K562 (cell line): ENCODE results near the gene CATSPER4. TPM values are rescaled to one million over a fixed set of nuclear protein-coding genes. Genes with fewer than 3 reads are reported as not detected.

Experiments used
- CXXC5 ChIP-seq: fragments of 250-450 bp; sonication (Bioruptor Pico); IDR thresholded peaks from 2 replicates; pipeline ENCODE4 v1.8.0; 2022; ENCODE audit warnings: inconsistent platforms, mild to moderate bottlenecking, moderate library complexity
- ELK1 ChIP-seq: sonication (generic); formaldehyde crosslinking; IDR thresholded peaks from 2 replicates; pipeline ENCODE4 v1.8.1; 2022; ENCODE audit warnings: missing genetic modification reagents
- HMG20B ChIP-seq: fragments of 250-450 bp; sonication (Bioruptor Pico); IDR thresholded peaks from 2 replicates; pipeline ENCODE4 v1.5.0; 2021; ENCODE audit warnings: mild to moderate bottlenecking
- MEF2A ChIP-seq: IDR thresholded peaks from 2 replicates; pipeline ENCODE4 v1.6.1; 2011; ENCODE audit warnings: low read depth, mild to moderate bottlenecking, low read length, moderate library complexity; ENCODE audit not compliant: control insufficient read depth
- REST ChIP-seq, 2 experiments: fragments of 450-650 bp; formaldehyde crosslinking in 1 of 2; IDR thresholded peaks; 2 replicates each; pipeline versions ENCODE4 v1.4.0 to v1.6.1; 2014 to 2020; ENCODE audit warnings: mild to moderate bottlenecking in 2 of 2, borderline replicate concordance in 1 of 2, low read depth in 1 of 2
- STAT6 ChIP-seq: sonication (generic); formaldehyde crosslinking; IDR thresholded peaks from 2 replicates; pipeline ENCODE4 v1.8.1; 2023; ENCODE audit warnings: mild to moderate bottlenecking, missing genetic modification reagents
- TAF9B ChIP-seq: fragments of 450-650 bp; IDR thresholded peaks from 2 replicates; pipeline ENCODE4 v1.6.1; 2018; ENCODE audit warnings: mild to moderate bottlenecking; ENCODE audit not compliant: partially characterized antibody
- TGIF2 ChIP-seq: sonication (generic); formaldehyde crosslinking; IDR thresholded peaks from 2 replicates; pipeline ENCODE4 v1.8.1; 2022; ENCODE audit warnings: mild to moderate bottlenecking, missing genetic modification reagents, moderate library complexity
- TRIM24 ChIP-seq, 2 experiments: fragments of 450-650 bp; IDR thresholded peaks; 2 replicates each; pipeline ENCODE4 v1.6.1; 2016
- ZNF23 ChIP-seq: fragments of 250-450 bp; sonication (Bioruptor Pico); IDR thresholded peaks from 2 replicates; pipeline ENCODE4 v1.4.0; 2020; ENCODE audit warnings: mild to moderate bottlenecking
- ZNF24 ChIP-seq: fragments of 450-650 bp; IDR thresholded peaks from 2 replicates; pipeline ENCODE4 v1.6.1; 2016
- ZNF253 ChIP-seq: fragments of 250-450 bp; sonication (Bioruptor Pico); conservative IDR thresholded peaks from 2 replicates; pipeline ENCODE4 v1.6.1; 2021; ENCODE audit warnings: mild to moderate bottlenecking
- ZNF395 ChIP-seq: fragments of 200-800 bp; sonication (Bioruptor generic); IDR thresholded peaks from 2 replicates; pipeline ENCODE4 v1.6.1; 2017; ENCODE audit warnings: missing genetic modification characterization, missing compliant biosample characterization
- ZNF586 ChIP-seq: fragments of 450-650 bp; formaldehyde crosslinking; conservative IDR thresholded peaks from 2 replicates; pipeline ENCODE4 v1.4.0; 2020; ENCODE audit warnings: mild to moderate bottlenecking, moderate library complexity
- polyA plus RNA-seq, 8 experiments: library from polyadenylated mRNA; depleted of rRNA in 4 of 8; stranded (reverse) in 5 of 8; unstranded in 3 of 8; fragments of >200 nt; fragmentation: Nextera tagmentation in 2 of 8; fragmentation: Illumina TruSeq in 1 of 8; extraction: Ambion mirVana in 2 of 8; extraction: Trizol in 1 of 8; gene quantifications; 2 replicates each; pipeline versions ENCODE4 v1.2.1 to v1.2.3, GENCODE V29; 2011 to 2014; ENCODE audit warnings: inconsistent platforms in 1 of 8, missing spikeins in 1 of 8
- total RNA-seq, 7 experiments: library from RNA; depleted of rRNA in 6 of 7; stranded (reverse); fragments of >200 nt in 6 of 7; fragmentation: Illumina TruSeq in 2 of 7; extraction: Trizol in 2 of 7; gene quantifications; 2 replicates each; pipeline versions ENCODE4 v1.2.1 to v1.2.3, GENCODE V29; 2011 to 2021; ENCODE audit warnings: low replicate concordance in 1 of 7

The CATSPER4 gene
- total and polyA plus RNA-seq, 9 of the 15 experiments (the other 6 are each of a cell fraction or from before 2014, with no cell fraction given) = 0.04 to 0.13 TPM; not detected in 7

- TF ChIP-seq TAF9B = no peak
- no peak for TF ChIP-seq TGIF2 (CRISPR knock-in tag)
- peak; percentile 70 for TF ChIP-seq ZNF24
- no peak for TF ChIP-seq ZNF395
- TF ChIP-seq ELK1 (CRISPR knock-in tag) = no peak
- no peak for TF ChIP-seq MEF2A
- no peak for TF ChIP-seq ZNF23
- TF ChIP-seq STAT6 = no peak
- peak; percentile 64 for TF ChIP-seq REST (IDR thresholded peaks at IDR 0.05; ENCODE audit: borderline replicate concordance)
- TF ChIP-seq REST (CRISPR knock-in tag; IDR thresholded peaks at IDR 0.05; ENCODE audit: low read depth) = no peak
- TF ChIP-seq CXXC5 = peak; percentile 95
- no peak for TF ChIP-seq HMG20B (CRISPR knock-in tag)
- TF ChIP-seq ZNF586 (CRISPR knock-in tag) = no peak
- TF ChIP-seq ZNF253 (CRISPR knock-in tag) = no peak
- no peak for TF ChIP-seq TRIM24 (IDR thresholded peaks at IDR 0.05)
Observed at GRCh38 chr1:26164036-26164860, 26.2 kb upstream of the CATSPER4 start (continued).
